NCI-H748 treated with DMSO at 0.1 percent for 48 hours (cell line): ENCODE data around the gene IMPG2.

Experiments
- DNase-seq: peaks from one replicate; lab custom pipeline; 2025; lab: John Stamatoyannopoulos, UW

IMPG2 gene

GRCh38 chr3:101183151-101183550 is 137.2 kb downstream of the IMPG2 start:
- no peak for DNase-seq

DNA sequence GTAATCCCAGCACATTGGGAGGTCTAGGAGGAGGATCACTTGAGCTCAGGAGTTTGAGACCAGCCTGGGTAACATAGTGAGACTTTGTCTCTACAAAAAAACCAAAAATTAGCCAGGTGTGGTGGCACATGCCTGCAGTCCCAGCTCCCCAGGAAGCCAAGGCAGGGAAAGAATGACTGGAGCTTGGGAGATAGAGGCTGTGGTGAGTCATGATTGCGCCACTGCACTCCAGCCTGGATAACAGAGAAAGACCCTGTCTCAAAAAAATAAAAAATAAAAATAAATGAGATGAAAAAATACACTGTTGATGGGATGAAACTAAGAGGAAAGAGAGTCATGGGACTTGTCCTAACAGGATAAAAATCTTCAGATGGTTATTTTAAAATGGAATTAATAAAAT is 137.6 kb downstream of the IMPG2 start:
- DNase-seq = no peak

GRCh38 chr3:101181801-101182200 is 138.6 kb downstream of the IMPG2 start:
- DNase-seq = no peak

GRCh38 chr3:101179637-101180036 is 140.7 kb downstream of the IMPG2 start:
- no peak for DNase-seq

- DNase-seq = no peak
These were observed 142.8 kb downstream of the IMPG2 start for GRCh38 chr3:101177577-101177976.
